Panc1 (cell line): ENCODE results near the gene CREBBP.

Experiments used
- CTCF ChIP-seq: fragments of 450-650 bp; IDR thresholded peaks from 2 replicates; pipeline ENCODE4 v1.5.1; 2017; ENCODE audit warnings: mild to moderate bottlenecking
- POLR2AphosphoS5 ChIP-seq: IDR thresholded peaks from 2 replicates; pipeline ENCODE4 v1.6.1; 2012; ENCODE audit warnings: mild to moderate bottlenecking, low read depth, low read length, moderate library complexity
- TCF7L2 ChIP-seq: IDR thresholded peaks from 2 replicates; pipeline ENCODE4 v1.6.1; 2011; ENCODE audit warnings: mild to moderate bottlenecking, low read depth, low read length, inconsistent platforms
- TF ChIP-seq, protein P1 (sequence below), 2 experiments: IDR thresholded peaks; 2 replicates each; pipeline ENCODE4 v1.6.1; 2011 to 2012; ENCODE audit warnings: low read depth in 2 of 2, control low read depth in 1 of 2, low read length in 1 of 2, mild to moderate bottlenecking in 1 of 2, moderate library complexity in 1 of 2; ENCODE audit not compliant: insufficient read depth in 1 of 2

DNA sequence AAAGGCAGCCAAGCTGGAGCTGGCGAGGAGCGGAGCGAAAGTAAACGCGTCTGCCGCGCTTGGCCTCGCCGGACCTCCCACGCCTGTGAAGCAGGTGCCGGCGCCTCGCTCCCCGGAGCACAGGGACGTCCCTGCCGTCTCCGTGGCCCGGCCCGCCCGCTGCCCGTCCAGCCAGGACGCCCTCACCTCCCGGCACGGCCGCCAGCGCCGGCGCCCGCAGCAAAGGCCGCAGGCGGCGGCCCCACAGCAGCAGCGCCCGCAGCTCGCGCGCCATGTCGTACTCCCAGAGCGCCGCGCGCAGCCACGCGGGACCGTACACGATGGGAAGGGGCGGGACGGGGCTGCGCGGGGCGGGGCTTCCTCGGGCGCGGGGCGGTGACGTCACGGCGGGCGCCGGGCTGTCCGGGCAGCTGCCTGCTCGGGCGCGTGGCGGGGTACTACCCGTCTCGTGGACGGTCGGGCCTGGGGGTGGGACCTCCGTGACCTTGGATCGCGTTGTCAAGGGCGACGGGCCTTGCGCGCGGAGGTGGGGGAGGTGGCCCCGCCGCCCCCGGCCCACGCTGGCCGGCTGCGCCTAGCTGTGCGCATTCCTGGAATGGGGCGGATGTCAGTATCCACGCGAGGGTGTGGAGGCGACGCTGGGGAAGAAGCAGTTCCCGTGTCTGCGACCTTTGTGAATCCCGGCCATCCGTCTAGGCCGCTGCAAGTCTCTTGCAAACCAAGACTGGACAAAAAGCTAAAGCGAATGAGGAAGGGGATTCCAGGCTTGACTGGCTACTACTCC, 163.1 kb downstream of the CREBBP start, which contains the start of gene TRAP1:
- no peak for TF ChIP-seq CTCF
- TF ChIP-seq TCF7L2, result no peak
- TF ChIP-seq, protein P1, sequence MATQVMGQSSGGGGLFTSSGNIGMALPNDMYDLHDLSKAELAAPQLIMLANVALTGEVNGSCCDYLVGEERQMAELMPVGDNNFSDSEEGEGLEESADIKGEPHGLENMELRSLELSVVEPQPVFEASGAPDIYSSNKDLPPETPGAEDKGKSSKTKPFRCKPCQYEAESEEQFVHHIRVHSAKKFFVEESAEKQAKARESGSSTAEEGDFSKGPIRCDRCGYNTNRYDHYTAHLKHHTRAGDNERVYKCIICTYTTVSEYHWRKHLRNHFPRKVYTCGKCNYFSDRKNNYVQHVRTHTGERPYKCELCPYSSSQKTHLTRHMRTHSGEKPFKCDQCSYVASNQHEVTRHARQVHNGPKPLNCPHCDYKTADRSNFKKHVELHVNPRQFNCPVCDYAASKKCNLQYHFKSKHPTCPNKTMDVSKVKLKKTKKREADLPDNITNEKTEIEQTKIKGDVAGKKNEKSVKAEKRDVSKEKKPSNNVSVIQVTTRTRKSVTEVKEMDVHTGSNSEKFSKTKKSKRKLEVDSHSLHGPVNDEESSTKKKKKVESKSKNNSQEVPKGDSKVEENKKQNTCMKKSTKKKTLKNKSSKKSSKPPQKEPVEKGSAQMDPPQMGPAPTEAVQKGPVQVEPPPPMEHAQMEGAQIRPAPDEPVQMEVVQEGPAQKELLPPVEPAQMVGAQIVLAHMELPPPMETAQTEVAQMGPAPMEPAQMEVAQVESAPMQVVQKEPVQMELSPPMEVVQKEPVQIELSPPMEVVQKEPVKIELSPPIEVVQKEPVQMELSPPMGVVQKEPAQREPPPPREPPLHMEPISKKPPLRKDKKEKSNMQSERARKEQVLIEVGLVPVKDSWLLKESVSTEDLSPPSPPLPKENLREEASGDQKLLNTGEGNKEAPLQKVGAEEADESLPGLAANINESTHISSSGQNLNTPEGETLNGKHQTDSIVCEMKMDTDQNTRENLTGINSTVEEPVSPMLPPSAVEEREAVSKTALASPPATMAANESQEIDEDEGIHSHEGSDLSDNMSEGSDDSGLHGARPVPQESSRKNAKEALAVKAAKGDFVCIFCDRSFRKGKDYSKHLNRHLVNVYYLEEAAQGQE (IDR thresholded peaks at IDR 0.05; ENCODE audit: insufficient read depth in 1 of 2, low read depth in 2 of 2, low read length in 1 of 2), result no peak
- TF ChIP-seq POLR2AphosphoS5, result peak; percentile 80
